Adrenal gland (tissue), 12 donors: Measurements from ENCODE around the gene CD7. TPM values are rescaled to one million over a fixed set of nuclear protein-coding genes. Genes with fewer than 3 reads are reported as not detected.

ENCODE experiments used
- DNase-seq, 7 donors: peaks; one replicate each; pipeline ENCODE4 v3.0.0-alpha.2; 2019 to 2020
- H3K27ac ChIP-seq, 5 donors: fragments of 200-600 bp; sonication (generic) in 4 of 5; 1 replicate in 3 of 5; 2 replicates in 2 of 5; pipeline versions ENCODE4 v1.5.1 to v1.8.0; 2016 to 2020; ENCODE audit warnings: mild to moderate bottlenecking in 1 of 5
- H3K27me3 ChIP-seq: fragments of 200-600 bp; 2 replicates; pipeline ENCODE4 v1.8.0; 2021
- H3K36me3 ChIP-seq, 2 donors: fragments of 200-600 bp; replicated peaks in 1 of 2; 1 replicate in 1 of 2; 2 replicates in 1 of 2; pipeline versions ENCODE4 v1.5.1 to v1.8.0; 2018 to 2022
- H3K4me1 ChIP-seq, 2 donors: fragments of 200-600 bp; replicated peaks in 1 of 2; 1 replicate in 1 of 2; 2 replicates in 1 of 2; pipeline versions ENCODE4 v1.5.1 to v1.8.0; 2018 to 2021
- H3K4me3 ChIP-seq, 4 donors: fragments of 200-600 bp; sonication (generic) in 3 of 4; one replicate each; pipeline ENCODE4 v1.5.1; 2016 to 2018
- H3K9me3 ChIP-seq, 3 donors: fragments of 200-600 bp; sonication (generic) in 1 of 3; replicated peaks in 1 of 3; 1 replicate in 2 of 3; 2 replicates in 1 of 3; pipeline versions ENCODE4 v1.5.1 to v1.8.0; 2016 to 2021
- POLR2A ChIP-seq, 2 donors: fragments of 450-650 bp; IDR thresholded peaks; one replicate each; pipeline ENCODE4 v1.6.1; 2017; ENCODE audit warnings: antibody characterized with exemption in 2 of 2, mild to moderate bottlenecking in 2 of 2, moderate library complexity in 1 of 2
- WGBS, 4 donors: extraction: QIAGEN DNeasy Blood & Tissue Kit in 2 of 4; methylation state at CpG; one replicate each; pipeline versions ENCODE4 v1.1.5 to v1.1.7; 2013 to 2017; 5-methylcytosine and 5-hydroxymethylcytosine counted together
- intact Hi-C, 2 donors: fragments of 100-400 bp; cut with DNase I; formaldehyde crosslinking; loops; one replicate each; pipeline versions ENCODE4 v1.14.1 to v1.15.0; 2022 to 2023
- polyA plus RNA-seq, 3 donors: library from polyadenylated mRNA; stranded (reverse); fragments of 200-250 nt in 2 of 3; fragments of 350-450 nt in 1 of 3; fragmentation: Illumina TruSeq in 1 of 3; extraction: RNeasy Lipid Tissue Mini Kit (QIAGEN cat#74804) in 1 of 3; gene quantifications; one replicate each; pipeline ENCODE4 v1.2.3, GENCODE V29; 2013 to 2014
- total RNA-seq, 9 donors: library from RNA; depleted of rRNA in 4 of 9; stranded (reverse); fragments of >200 nt in 4 of 9; fragments of 120-200 nt in 1 of 9; fragmentation: NEBNext Ultra II Directional in 1 of 9; extraction: Animal tissue kit (Norgen Biotek cat#: 25700) in 1 of 9; gene quantifications; one replicate each; pipeline versions ENCODE4 v1.1.0 to v1.2.4, GENCODE V29; 2013 to 2023
- TF ChIP-seq, protein P1 (sequence below), 6 experiments: fragments of 450-650 bp in 4 of 6; fragments of 200-600 bp in 2 of 6; sonication (generic) in 1 of 6; IDR thresholded peaks; 1 replicate in 5 of 6; 2 replicates in 1 of 6; pipeline versions ENCODE4 v1.5.1 to v1.8.0; 2016 to 2021; ENCODE audit warnings: antibody characterized with exemption in 6 of 6, mild to moderate bottlenecking in 2 of 6, moderate library complexity in 1 of 6
- donor health status: healthy with polysubstance abuse.
- donor health status: Bipolar disorder and iron deficiency.
- donor health status: DM: yes; HTN: yes; CAD: no.
- donor health status: DM: no; HTN: no; CAD: no.
- donor health status: DM: no; HTN: no; CAD: no.
- donor health status: DM: yes; HTN: yes; CAD: no.

CD7 gene
- total and polyA plus RNA-seq, 12 donors: 0.11 to 4.2 (median 1.6) TPM; not detected in 2

DNA sequence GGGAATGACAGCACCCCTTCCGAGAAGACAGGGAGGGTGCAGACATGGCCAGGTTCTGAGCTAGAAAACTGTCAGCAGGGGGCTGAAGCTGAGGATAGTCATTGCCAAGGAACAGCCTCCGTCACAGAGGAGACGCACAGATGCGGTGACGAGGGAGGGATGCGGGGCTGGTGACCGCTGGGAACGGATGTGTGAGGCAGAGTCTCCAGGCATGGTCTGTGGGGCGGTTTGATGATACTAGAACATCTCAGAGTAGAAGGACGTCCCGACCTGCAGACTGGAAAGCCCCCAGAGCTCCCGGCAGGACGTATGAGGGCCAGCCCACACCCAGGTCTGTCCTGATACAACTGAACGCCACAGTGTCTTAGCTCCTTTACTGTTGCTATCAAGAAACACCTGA is 42.1 kb downstream of the CD7 start:
- DNase-seq: no peak
- Histone ChIP-seq H3K4me1 (peaks cover 21 to 34% of the 10 kb centered on the region in 2 donors), H3K27ac (no peak overlapping the region), H3K9me3 (no peaks in the 10 kb centered on the region), H3K36me3 (peaks cover 0 to 18% of the 10 kb centered on the region in 2 donors), H3K27me3 (no peaks in the 10 kb centered on the region), H3K4me3 (no peak overlapping the region)
- TF ChIP-seq, protein P1, sequence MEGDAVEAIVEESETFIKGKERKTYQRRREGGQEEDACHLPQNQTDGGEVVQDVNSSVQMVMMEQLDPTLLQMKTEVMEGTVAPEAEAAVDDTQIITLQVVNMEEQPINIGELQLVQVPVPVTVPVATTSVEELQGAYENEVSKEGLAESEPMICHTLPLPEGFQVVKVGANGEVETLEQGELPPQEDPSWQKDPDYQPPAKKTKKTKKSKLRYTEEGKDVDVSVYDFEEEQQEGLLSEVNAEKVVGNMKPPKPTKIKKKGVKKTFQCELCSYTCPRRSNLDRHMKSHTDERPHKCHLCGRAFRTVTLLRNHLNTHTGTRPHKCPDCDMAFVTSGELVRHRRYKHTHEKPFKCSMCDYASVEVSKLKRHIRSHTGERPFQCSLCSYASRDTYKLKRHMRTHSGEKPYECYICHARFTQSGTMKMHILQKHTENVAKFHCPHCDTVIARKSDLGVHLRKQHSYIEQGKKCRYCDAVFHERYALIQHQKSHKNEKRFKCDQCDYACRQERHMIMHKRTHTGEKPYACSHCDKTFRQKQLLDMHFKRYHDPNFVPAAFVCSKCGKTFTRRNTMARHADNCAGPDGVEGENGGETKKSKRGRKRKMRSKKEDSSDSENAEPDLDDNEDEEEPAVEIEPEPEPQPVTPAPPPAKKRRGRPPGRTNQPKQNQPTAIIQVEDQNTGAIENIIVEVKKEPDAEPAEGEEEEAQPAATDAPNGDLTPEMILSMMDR (IDR thresholded peaks at IDR 0.05): no peak
- TF ChIP-seq POLR2A (IDR thresholded peaks at IDR 0.05): no peak
- 95 to 97% (median 96%) methylated on average over 14 of the region's 14 CpGs for WGBS, 4 donors
- intact Hi-C loops: no loop called here

DNA sequence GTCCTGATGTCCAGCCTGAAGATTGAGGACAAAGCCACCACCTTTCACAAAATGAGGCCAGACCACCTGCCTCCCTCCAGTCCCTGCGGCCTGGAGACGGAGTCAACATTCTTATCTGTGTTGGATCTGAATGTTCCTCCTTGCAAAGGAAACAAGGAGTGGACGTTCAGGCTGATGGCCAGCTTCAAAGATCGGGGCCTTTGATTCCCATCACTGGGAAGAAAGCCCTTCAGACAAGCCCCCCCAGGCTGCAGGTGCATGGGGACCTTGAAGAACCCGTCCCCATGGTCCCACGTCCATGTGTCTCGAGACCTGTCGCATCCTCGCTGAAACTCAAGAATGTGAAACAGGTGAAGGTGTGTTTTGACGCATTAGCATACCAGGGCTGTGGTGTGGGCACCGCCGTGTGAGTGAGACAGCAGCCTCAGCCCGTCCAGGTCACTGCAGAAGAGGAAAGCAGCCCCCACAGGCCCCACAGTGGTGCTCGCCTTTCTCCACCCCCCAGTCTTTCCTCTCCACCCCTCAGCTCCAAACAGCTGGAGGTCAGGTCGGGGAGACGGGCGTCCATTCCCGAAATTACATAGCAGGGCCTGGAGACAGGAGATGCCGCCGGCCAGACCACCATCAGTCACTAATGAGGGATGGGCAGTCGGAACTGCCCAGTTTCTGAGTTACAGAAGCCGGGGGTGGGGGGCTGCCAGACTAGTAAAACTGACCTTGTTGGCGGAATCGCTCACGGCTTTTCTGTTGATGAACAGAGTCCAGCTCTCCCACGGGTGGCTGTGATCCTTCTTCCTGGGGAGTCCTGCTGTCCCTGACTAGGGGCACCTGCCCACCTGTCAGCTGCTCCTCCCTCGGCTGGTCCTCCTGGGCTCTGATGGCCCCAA is 43.0 kb downstream of the CD7 start:
- WGBS, 4 donors: 67 to 74% (median 71%) methylated on average over 16 to 27 of the region's 27 CpGs
- DNase-seq: no peak
- Histone ChIP-seq H3K36me3 (peaks cover 0 to 18% of the 10 kb centered on the region in 2 donors), H3K27me3 (no peaks in the 10 kb centered on the region), H3K4me3 (peak overlapping the region in 1 of 4 donors; percentile 85), H3K4me1 (peaks cover 26 to 43% of the 10 kb centered on the region in 2 donors), H3K27ac (peak overlapping the region in 2 of 5 donors; percentile 97), H3K9me3 (no peaks in the 10 kb centered on the region)
- intact Hi-C loops: no loop called here
- TF ChIP-seq, protein P1 (IDR thresholded peaks at IDR 0.05): no peak
- no peak for TF ChIP-seq POLR2A (IDR thresholded peaks at IDR 0.05)

DNA sequence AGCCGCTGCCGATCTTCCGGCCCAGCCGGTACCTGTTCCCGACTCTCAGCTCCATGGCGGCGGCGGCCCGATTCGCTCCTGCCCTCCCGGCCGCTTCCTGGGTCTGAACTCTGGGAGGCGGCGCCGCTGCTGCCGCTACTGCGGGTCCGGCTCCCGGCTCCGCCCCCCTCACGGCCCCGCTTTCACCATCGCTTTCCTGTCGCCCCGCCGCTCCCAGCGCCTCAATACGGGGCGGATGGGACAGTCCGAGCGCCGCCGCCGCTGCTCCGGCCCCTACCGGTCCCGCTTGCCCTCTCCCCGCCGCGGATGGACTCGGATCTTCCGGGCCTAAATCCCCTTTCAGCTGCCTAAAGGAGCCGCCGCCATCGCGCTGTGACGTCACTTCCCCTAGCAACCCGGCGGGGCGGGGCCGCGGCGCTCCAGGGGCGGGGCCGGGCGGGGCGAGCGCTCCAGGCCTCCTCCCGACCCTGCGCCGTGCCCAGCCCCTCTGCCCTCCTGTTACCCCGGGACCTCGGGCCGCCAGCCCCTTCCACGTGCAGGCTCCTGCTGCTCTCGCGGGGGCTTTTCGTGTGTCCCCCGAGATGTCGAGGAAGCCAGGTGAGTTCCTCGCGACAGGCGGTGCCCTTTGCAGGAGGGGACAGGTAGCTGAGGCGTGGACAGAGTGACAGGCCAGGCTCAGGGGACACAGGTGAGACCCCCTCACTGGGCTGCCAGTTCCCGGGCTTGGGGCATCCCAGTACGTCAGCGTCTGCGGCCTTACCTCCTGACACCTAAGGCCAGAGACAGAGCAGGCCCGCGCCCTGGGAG is 43.9 kb downstream of the CD7 start, which contains the start of gene CSNK1D:
CSNK1D (minus strand) TSS at position 374 of the 807 bp plus-strand sequence; CDS start at position 55, 319 bp downstream.
- intact Hi-C loops: no loop called here
- no peaks in the 10 kb centered on the region for H3K9me3 ChIP-seq
- peaks cover 0 to 18% of the 10 kb centered on the region in 2 donors for H3K36me3 ChIP-seq
- 1 to 14% (median 5%) methylated on average over 13 to 80 of the region's 80 CpGs for WGBS, 4 donors
- H3K4me1 ChIP-seq: peaks cover 31 to 52% of the 10 kb centered on the region in 2 donors
- DNase-seq: peak; percentile 85 to 95 (median 92)
- no peaks in the 10 kb centered on the region for H3K27me3 ChIP-seq
- peak within 1 kb of the TSS; percentile 39 to 99 (median 74) for H3K4me3 ChIP-seq
- TF ChIP-seq POLR2A (IDR thresholded peaks at IDR 0.05): peak; percentile 88 to 95
- TF ChIP-seq, protein P1 (IDR thresholded peaks at IDR 0.05): no peak
- H3K27ac ChIP-seq: peak within 1 kb of the TSS; percentile 93 to 100 (median 97)
